GM10847 (cell line): Measurements from ENCODE around the gene PCDH11Y.
"Not testable (repeated sequence)": the region's sequence is repeated elsewhere in the genome, so short reads cannot be mapped to it uniquely, and the experiment has no call there.

Experiments
- POLR2A ChIP-seq: IDR thresholded peaks from 2 replicates; pipeline ENCODE4 v1.6.1; 2011; ENCODE audit not compliant: insufficient read length; ENCODE audit errors: extremely low read depth

Gene PCDH11Y, protein sequence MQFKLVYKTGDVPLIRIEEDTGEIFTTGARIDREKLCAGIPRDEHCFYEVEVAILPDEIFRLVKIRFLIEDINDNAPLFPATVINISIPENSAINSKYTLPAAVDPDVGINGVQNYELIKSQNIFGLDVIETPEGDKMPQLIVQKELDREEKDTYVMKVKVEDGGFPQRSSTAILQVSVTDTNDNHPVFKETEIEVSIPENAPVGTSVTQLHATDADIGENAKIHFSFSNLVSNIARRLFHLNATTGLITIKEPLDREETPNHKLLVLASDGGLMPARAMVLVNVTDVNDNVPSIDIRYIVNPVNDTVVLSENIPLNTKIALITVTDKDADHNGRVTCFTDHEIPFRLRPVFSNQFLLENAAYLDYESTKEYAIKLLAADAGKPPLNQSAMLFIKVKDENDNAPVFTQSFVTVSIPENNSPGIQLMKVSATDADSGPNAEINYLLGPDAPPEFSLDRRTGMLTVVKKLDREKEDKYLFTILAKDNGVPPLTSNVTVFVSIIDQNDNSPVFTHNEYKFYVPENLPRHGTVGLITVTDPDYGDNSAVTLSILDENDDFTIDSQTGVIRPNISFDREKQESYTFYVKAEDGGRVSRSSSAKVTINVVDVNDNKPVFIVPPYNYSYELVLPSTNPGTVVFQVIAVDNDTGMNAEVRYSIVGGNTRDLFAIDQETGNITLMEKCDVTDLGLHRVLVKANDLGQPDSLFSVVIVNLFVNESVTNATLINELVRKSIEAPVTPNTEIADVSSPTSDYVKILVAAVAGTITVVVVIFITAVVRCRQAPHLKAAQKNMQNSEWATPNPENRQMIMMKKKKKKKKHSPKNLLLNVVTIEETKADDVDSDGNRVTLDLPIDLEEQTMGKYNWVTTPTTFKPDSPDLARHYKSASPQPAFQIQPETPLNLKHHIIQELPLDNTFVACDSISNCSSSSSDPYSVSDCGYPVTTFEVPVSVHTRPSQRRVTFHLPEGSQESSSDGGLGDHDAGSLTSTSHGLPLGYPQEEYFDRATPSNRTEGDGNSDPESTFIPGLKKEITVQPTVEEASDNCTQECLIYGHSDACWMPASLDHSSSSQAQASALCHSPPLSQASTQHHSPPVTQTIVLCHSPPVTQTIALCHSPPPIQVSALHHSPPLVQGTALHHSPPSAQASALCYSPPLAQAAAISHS (N-terminal part only)

GRCh38 chrY:5000057-5000456 is at the start of gene PCDH11Y:
PCDH11Y (plus strand) TSS chrY:5000296; CDS start chrY:5057100, 56,804 bp downstream.
- not testable (repeated sequence) for TF ChIP-seq POLR2A
